HepG2 (cell line): Measurements from ENCODE around the gene GGTLC2. TPM values are rescaled to one million over a fixed set of nuclear protein-coding genes. Genes with fewer than 3 reads are reported as not detected.

ENCODE experiments used
- ATAC-seq: fragments of 200-7000 bp; cut with Tn5 transposase; 3 replicates; pipeline ENCODE4 v1.9.1; 2020; ENCODE audit warnings: mild to moderate bottlenecking, moderate library complexity
- BruUV-seq: library from RNA; stranded (reverse); fragments of 400-500 nt; replicated peaks from 2 replicates; lab custom pipeline; 2021; lab: Mats Ljungman, UMichigan
- CTCF ChIA-PET: fragments of 300-600 bp; formaldehyde crosslinking; extraction: SDS; loops from one replicate; lab custom pipeline; 2021; ENCODE audit warnings: low total read pairs, inconsistent platforms, low intra/inter-chr PET ratio; lab: Yijun Ruan, JAX
- POLR2A ChIA-PET: fragments of 350-600 bp; sonication (Branson Sonifier 250); formaldehyde crosslinking; loops from one replicate; lab custom pipeline; 2020; ENCODE audit warnings: antibody characterized with exemption, inconsistent platforms; lab: Yijun Ruan, JAX
- DNase-seq: peaks from one replicate; pipeline ENCODE4 v3.0.0-alpha.2; 2015; ENCODE audit warnings: low spot score
- FAIRE-seq: peaks from 3 replicates; lab custom pipeline; 2011; peaks lifted over from hg19 to GRCh38; lab: Jason Lieb, UNC
- H2AFZ ChIP-seq: one replicate; pipeline ENCODE4 v1.6.1; 2011; ENCODE audit warnings: low read length, inconsistent platforms
- H3K27ac ChIP-seq: fragments of 300-600 bp; 3 replicates; pipeline ENCODE4 v1.8.0; 2011; ENCODE audit warnings: mixed run types, mild to moderate bottlenecking, mixed read lengths, low read length, inconsistent platforms; ENCODE audit not compliant: insufficient read depth; ENCODE audit errors: extremely low read length
- H3K27me3 ChIP-seq, 2 experiments: fragments of 200-600 bp in 1 of 2; 2 replicates in 1 of 2; 3 replicates in 1 of 2; pipeline versions ENCODE4 v1.6.0 to v1.8.0; 2011; ENCODE audit warnings: low read length in 2 of 2, mild to moderate bottlenecking in 2 of 2, moderate library complexity in 2 of 2, inconsistent platforms in 1 of 2; ENCODE audit not compliant: insufficient read depth in 2 of 2, control insufficient read depth in 1 of 2
- H3K36me3 ChIP-seq, 2 experiments: fragments of 200-600 bp in 1 of 2; replicated peaks in 1 of 2; 2 replicates in 1 of 2; 3 replicates in 1 of 2; pipeline versions ENCODE4 v1.5.1 to v1.8.0; 2011; ENCODE audit warnings: low read length in 2 of 2, inconsistent platforms in 1 of 2; ENCODE audit not compliant: insufficient read depth in 2 of 2, control insufficient read depth in 1 of 2
- H3K4me1 ChIP-seq: 2 replicates; pipeline ENCODE4 v1.5.1; 2012; ENCODE audit warnings: low read length, inconsistent platforms; ENCODE audit not compliant: insufficient read depth
- H3K4me2 ChIP-seq: 2 replicates; pipeline ENCODE4 v1.6.0; 2011; ENCODE audit warnings: low read depth, low read length, inconsistent platforms
- H3K4me3 ChIP-seq, 3 experiments: fragments of 200-600 bp in 1 of 3; sonication (generic), shearing (Covaris generic) in 1 of 3; replicated peaks in 1 of 3; 2 replicates each; pipeline ENCODE4 v1.5.1; 2011 to 2016; ENCODE audit warnings: low read length in 3 of 3, inconsistent platforms in 2 of 3, low read depth in 2 of 3, mild to moderate bottlenecking in 2 of 3, control low read depth in 1 of 3, mixed read lengths in 1 of 3; ENCODE audit not compliant: insufficient read depth in 1 of 3
- H3K79me2 ChIP-seq: one replicate; pipeline ENCODE4 v1.6.1; 2011; ENCODE audit warnings: low read length, inconsistent platforms; ENCODE audit not compliant: insufficient read depth
- H3K9ac ChIP-seq: 2 replicates; pipeline ENCODE4 v1.6.0; 2011; ENCODE audit warnings: mild to moderate bottlenecking, low read depth, low read length, inconsistent platforms; ENCODE audit not compliant: insufficient read depth
- H3K9me3 ChIP-seq: 2 replicates; pipeline ENCODE4 v1.5.1; 2012; ENCODE audit warnings: mild to moderate bottlenecking, low read length
- H4K20me1 ChIP-seq: 2 replicates; pipeline ENCODE4 v1.6.0; 2011; ENCODE audit warnings: inconsistent platforms, mild to moderate bottlenecking, low read length, moderate library complexity; ENCODE audit not compliant: insufficient read depth
- HHEX ChIP-seq: IDR thresholded peaks from 2 replicates; pipeline ENCODE4 v1.6.1; 2016; ENCODE audit warnings: control low read depth
- IRX3 ChIP-seq: sonication (generic); formaldehyde crosslinking; IDR thresholded peaks from 2 replicates; pipeline ENCODE4 v1.8.1; 2023; ENCODE audit warnings: mild to moderate bottlenecking, low read depth, missing genetic modification reagents, borderline replicate concordance
- MTF2 ChIP-seq: sonication (generic); formaldehyde crosslinking; IDR thresholded peaks from 2 replicates; pipeline ENCODE4 v1.5.0; 2020; ENCODE audit warnings: missing genetic modification reagents, borderline replicate concordance
- NRL ChIP-seq: sonication (generic); formaldehyde crosslinking; IDR thresholded peaks from 2 replicates; pipeline ENCODE4 v1.5.0; 2020; ENCODE audit warnings: missing genetic modification reagents, mild to moderate bottlenecking, moderate library complexity, borderline replicate concordance
- PRPF4 ChIP-seq: fragments of 200-400 bp; formaldehyde crosslinking; IDR thresholded peaks from 2 replicates; pipeline ENCODE4 v1.6.1; 2016; ENCODE audit warnings: low read length, low read depth; ENCODE audit not compliant: poor library complexity, severe bottlenecking
- SAFB2 ChIP-seq: sonication (generic); formaldehyde crosslinking; IDR thresholded peaks from 2 replicates; pipeline ENCODE4 v1.5.1; 2020; ENCODE audit warnings: missing genetic modification reagents, low read depth, mild to moderate bottlenecking, borderline replicate concordance
- SMARCE1 ChIP-seq: fragments of 450-650 bp; IDR thresholded peaks from 2 replicates; pipeline ENCODE4 v1.6.1; 2017; ENCODE audit warnings: borderline replicate concordance
- SMYD3 ChIP-seq: sonication (generic); formaldehyde crosslinking; IDR thresholded peaks from 2 replicates; pipeline ENCODE4 v1.8.1; 2023; ENCODE audit warnings: mild to moderate bottlenecking, missing genetic modification reagents
- THYN1 ChIP-seq: sonication (generic); formaldehyde crosslinking; IDR thresholded peaks from 2 replicates; pipeline ENCODE4 v1.8.1; 2023; ENCODE audit warnings: low read depth, mild to moderate bottlenecking, moderate library complexity, missing genetic modification reagents, borderline replicate concordance
- ZNF496 ChIP-seq: sonication (generic); formaldehyde crosslinking; IDR thresholded peaks from 2 replicates; pipeline ENCODE4 v1.8.1; 2023; ENCODE audit warnings: mild to moderate bottlenecking, moderate library complexity, missing genetic modification reagents; ENCODE audit not compliant: insufficient replicate concordance
- WGBS: methylation state at CpG from one replicate; pipeline ENCODE4 v1.1.6; 2017; ENCODE audit warnings: low lambda C conversion rate; 5-methylcytosine and 5-hydroxymethylcytosine counted together
- in situ Hi-C: cut with HindIII; loops from 2 replicates; pipeline ENCODE4 v1.10.0; 2017; ENCODE audit warnings: low pct_unique_long_range_greater_than_20kb; ENCODE audit not compliant: extremely low pct_ligation_motif_present
- intact Hi-C: fragments of 100-400 bp; cut with micrococcal nuclease; formaldehyde crosslinking; loops from one replicate; pipeline ENCODE4 v1.10.0; 2022; ENCODE audit not compliant: unreplicated experiment
- polyA plus RNA-seq, 8 experiments: library from polyadenylated mRNA; depleted of rRNA in 3 of 8; stranded (reverse) in 7 of 8; unstranded in 1 of 8; fragments of >200 nt; fragmentation: Illumina TruSeq in 4 of 8; extraction: Trizol in 4 of 8; gene quantifications; 2 replicates each; pipeline versions ENCODE4 v1.2.1 to v1.2.3, GENCODE V29; 2011 to 2016; ENCODE audit warnings: low read depth in 4 of 8, missing spikeins in 1 of 8, mixed read lengths in 1 of 8; ENCODE audit not compliant: insufficient read depth in 1 of 8
- total RNA-seq, 5 experiments: library from RNA; depleted of rRNA; stranded (reverse); fragments of >200 nt; fragmentation: Illumina TruSeq; extraction: Trizol; gene quantifications; 2 replicates each; pipeline ENCODE4 v1.2.3, GENCODE V29; 2016; ENCODE audit warnings: low read depth in 1 of 5
- TF ChIP-seq, protein P1 (sequence below): sonication (generic); formaldehyde crosslinking; IDR thresholded peaks from 2 replicates; pipeline ENCODE4 v1.5.1; 2020; ENCODE audit warnings: mild to moderate bottlenecking, missing genetic modification reagents, moderate library complexity
- TF ChIP-seq, protein P2 (sequence below): IDR thresholded peaks from 2 replicates; pipeline ENCODE4 v1.6.1; 2016

The GGTLC2 gene
- total and polyA plus RNA-seq, 2 of the 13 experiments (the other 11 are each of a cell fraction or from before 2014, with no cell fraction given), result not detected

DNA sequence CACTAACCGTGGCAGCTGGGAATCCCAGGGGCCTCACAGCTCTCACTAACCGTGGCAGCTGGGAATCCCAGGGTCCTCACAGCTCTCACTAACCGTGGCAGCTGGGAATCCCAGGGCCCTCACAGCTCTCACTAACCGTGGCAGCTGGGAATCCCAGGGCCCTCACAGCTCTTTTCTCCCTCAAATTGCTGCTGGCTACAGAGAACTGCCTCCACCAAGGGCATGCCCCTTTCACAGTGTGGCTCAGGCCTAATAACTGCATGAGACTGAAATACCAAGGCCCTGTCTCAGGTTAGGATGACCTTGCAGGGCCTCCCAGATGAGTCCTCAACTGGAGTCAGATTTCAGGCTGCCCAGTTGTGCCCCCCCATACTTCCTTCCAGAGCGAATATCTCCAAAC lies 35.1 kb upstream of the GGTLC2 start:
- H3K4me3 ChIP-seq, result no peak overlapping the region
- TF ChIP-seq, protein P1, sequence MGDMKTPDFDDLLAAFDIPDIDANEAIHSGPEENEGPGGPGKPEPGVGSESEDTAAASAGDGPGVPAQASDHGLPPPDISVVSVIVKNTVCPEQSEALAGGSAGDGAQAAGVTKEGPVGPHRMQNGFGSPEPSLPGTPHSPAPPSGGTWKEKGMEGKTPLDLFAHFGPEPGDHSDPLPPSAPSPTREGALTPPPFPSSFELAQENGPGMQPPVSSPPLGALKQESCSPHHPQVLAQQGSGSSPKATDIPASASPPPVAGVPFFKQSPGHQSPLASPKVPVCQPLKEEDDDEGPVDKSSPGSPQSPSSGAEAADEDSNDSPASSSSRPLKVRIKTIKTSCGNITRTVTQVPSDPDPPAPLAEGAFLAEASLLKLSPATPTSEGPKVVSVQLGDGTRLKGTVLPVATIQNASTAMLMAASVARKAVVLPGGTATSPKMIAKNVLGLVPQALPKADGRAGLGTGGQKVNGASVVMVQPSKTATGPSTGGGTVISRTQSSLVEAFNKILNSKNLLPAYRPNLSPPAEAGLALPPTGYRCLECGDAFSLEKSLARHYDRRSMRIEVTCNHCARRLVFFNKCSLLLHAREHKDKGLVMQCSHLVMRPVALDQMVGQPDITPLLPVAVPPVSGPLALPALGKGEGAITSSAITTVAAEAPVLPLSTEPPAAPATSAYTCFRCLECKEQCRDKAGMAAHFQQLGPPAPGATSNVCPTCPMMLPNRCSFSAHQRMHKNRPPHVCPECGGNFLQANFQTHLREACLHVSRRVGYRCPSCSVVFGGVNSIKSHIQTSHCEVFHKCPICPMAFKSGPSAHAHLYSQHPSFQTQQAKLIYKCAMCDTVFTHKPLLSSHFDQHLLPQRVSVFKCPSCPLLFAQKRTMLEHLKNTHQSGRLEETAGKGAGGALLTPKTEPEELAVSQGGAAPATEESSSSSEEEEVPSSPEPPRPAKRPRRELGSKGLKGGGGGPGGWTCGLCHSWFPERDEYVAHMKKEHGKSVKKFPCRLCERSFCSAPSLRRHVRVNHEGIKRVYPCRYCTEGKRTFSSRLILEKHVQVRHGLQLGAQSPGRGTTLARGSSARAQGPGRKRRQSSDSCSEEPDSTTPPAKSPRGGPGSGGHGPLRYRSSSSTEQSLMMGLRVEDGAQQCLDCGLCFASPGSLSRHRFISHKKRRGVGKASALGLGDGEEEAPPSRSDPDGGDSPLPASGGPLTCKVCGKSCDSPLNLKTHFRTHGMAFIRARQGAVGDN (CRISPR knock-in tag), result no peak
- TF ChIP-seq SAFB2 (no peak), HHEX (CRISPR knock-in tag) (no peak)
- H3K36me3 ChIP-seq, result no peaks in the 10 kb centered on the region
- no peaks in the 10 kb centered on the region for H3K79me2 ChIP-seq
- peaks cover 0 to 19% of the 10 kb centered on the region in 2 experiments; a peak in 1 of 5 replicates for H3K27me3 ChIP-seq
- no TSS peak for BruUV-seq
- H3K9ac ChIP-seq, result no peak overlapping the region
- no peaks in the 10 kb centered on the region for H3K4me1 ChIP-seq
- DNase-seq, result no peak
- no peaks in the 10 kb centered on the region for H4K20me1 ChIP-seq
- no peak overlapping the region for H3K27ac ChIP-seq
- ChIA-PET POLR2A (no interaction called here), CTCF (no interaction called here)
- intact Hi-C loops, result no loop called here
- no peak overlapping the region for H2AFZ ChIP-seq
- ATAC-seq, result no peak
- WGBS, result 13% methylated on average over 5 of the region's 5 CpGs
- in situ Hi-C loops, result no loop called here
- no peaks in the 10 kb centered on the region for H3K9me3 ChIP-seq
- FAIRE-seq, result no peak
- H3K4me2 ChIP-seq, result no peak overlapping the region

DNA sequence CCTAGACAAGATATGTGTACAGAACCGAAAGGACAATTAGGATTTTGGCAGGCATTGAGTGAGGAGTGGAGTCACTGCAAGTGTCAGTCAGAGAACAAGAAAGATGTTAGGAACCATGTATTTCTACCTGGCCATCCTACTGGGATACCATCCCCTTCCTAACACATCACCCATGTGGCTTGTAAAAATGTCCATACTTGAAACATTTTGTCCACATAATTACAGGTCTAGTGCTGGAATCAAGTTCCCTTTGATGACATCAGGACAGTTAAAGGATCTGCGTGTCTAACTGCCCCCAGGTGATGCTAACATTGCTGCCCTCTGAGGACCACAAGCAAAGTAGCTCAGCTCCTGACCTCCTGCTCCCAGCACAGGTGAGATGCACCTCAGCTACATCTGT lies 31.9 kb upstream of the GGTLC2 start:
- H3K36me3 ChIP-seq, result no peaks in the 10 kb centered on the region
- no peaks in the 10 kb centered on the region for H3K9me3 ChIP-seq
- no peaks in the 10 kb centered on the region for H3K4me1 ChIP-seq
- H2AFZ ChIP-seq, result no peak overlapping the region
- 0% methylated on average over 2 of the region's 2 CpGs for WGBS
- H3K4me2 ChIP-seq, result no peak overlapping the region
- in situ Hi-C loops (no loop called here), intact Hi-C loops (no loop called here)
- H3K27ac ChIP-seq, result no peak overlapping the region
- POLR2A ChIA-PET, result no interaction called here
- ATAC-seq (no peak), DNase-seq (no peak), FAIRE-seq (no peak)
- no peak overlapping the region for H3K4me3 ChIP-seq
- no TSS peak for BruUV-seq
- CTCF ChIA-PET, result no interaction called here
- H3K9ac ChIP-seq, result no peak overlapping the region
- no peaks in the 10 kb centered on the region for H3K79me2 ChIP-seq
- H3K27me3 ChIP-seq, result peaks cover 1 to 31% of the 10 kb centered on the region in 2 experiments; a peak in 2 of 5 replicates
- no peaks in the 10 kb centered on the region for H4K20me1 ChIP-seq
- TF ChIP-seq SMYD3 (CRISPR knock-in tag) (no peak), SMARCE1 (no peak), THYN1 (CRISPR knock-in tag) (no peak), MTF2 (CRISPR knock-in tag) (no peak), IRX3 (CRISPR knock-in tag) (no peak), NRL (CRISPR knock-in tag) (no peak), ZNF496 (CRISPR knock-in tag) (no peak), PRPF4 (no peak)
- TF ChIP-seq, protein P2, sequence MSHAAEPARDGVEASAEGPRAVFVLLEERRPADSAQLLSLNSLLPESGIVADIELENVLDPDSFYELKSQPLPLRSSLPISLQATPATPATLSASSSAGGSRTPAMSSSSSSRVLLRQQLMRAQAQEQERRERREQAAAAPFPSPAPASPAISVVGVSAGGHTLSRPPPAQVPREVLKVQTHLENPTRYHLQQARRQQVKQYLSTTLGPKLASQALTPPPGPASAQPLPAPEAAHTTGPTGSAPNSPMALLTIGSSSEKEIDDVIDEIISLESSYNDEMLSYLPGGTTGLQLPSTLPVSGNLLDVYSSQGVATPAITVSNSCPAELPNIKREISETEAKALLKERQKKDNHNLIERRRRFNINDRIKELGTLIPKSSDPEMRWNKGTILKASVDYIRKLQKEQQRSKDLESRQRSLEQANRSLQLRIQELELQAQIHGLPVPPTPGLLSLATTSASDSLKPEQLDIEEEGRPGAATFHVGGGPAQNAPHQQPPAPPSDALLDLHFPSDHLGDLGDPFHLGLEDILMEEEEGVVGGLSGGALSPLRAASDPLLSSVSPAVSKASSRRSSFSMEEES, result no peak
